Stimulated activated CD4-positive, alpha-beta T cell treated with anti-CD3 and anti-CD28 coated beads, Interleukin-4, amount 100 ng/mL, for 48 hours (primary cell): ENCODE measurements around the gene CFAP45.

Experiments used
- DNase-seq, 2 donors: peaks; one replicate each; pipeline ENCODE4 v3.0.0-alpha.2; 2020; ENCODE audit warnings: low read depth in 2 of 2

Gene CFAP45

DNA sequence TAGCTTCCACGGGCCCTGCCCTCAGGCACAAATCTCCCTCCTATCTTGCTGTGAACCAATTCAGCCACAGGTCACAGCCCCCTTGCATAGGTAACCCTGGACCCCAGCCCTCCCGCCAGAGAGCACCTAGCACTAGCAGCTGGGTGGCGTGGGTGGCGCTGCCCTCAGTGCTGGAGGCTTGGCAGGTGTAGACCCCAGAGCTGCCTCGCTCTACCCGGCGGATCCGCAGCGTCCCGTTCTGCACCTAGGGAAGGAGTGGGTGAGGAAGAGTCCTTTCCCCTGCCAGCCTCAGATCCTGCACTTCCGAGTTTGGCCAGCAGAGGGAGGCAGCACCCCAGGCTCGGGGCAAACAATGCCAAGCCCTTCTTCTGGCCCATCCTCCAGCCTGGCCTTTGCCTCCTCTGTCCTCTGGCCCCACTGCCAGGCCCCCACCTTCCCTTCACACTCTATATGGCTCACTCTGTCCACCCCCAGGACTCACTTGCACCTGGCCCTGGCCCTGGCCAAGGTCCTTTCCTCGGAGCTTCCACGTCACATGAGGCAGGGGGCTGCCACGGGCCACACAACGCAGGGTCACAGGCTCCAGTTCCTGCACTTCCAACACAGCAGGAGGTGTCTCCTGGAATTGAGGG lies 36.4 kb upstream of the CFAP45 start:
- DNase-seq: peak; percentile 73 to 87

DNA sequence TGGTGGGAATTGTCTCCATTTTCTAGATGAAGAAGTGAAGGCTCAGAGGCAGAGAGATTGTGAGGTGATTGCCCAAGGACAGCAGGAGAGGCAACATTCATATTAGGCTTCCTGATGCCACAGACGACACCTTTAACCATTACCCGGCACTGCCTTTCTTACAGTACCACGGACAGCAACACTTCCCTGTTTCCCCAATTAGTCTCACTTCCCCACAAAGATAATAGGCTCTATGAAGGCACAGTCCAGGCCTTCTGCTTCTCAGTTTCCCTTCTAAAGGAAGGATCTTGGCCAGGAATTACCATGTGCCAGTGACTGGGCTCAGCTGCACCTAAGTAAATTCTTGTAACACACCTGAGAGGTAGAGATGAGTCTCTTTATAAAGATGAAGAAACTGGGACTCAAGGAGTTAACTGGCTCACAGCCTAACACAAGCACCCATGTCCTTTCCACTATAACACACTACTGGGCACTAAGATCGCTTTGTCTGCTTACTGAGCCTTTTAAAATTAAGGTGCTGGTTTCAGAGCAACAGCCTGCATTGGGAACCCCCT lies 35.8 kb upstream of the CFAP45 start:
- DNase-seq: no peak

DNA sequence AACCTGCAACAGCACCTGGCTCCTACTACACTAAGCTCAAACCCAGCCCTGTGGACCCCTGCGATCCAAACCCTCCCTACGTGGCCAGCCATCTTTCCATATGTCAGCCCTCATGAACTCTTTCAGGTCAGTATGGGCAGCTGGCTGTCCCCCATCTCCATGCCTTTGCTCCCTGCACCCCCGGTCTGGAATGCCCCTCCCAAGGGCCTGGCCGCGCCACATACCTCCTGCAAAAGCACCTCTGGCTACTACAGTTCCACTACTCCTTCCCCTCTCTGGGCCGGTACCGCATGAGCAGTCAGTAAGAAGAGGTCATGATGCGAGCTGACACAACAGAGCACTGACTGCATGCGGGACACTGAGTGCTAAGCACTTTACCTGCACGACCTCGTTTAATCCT lies 35.3 kb upstream of the CFAP45 start:
- DNase-seq: no peak

DNA sequence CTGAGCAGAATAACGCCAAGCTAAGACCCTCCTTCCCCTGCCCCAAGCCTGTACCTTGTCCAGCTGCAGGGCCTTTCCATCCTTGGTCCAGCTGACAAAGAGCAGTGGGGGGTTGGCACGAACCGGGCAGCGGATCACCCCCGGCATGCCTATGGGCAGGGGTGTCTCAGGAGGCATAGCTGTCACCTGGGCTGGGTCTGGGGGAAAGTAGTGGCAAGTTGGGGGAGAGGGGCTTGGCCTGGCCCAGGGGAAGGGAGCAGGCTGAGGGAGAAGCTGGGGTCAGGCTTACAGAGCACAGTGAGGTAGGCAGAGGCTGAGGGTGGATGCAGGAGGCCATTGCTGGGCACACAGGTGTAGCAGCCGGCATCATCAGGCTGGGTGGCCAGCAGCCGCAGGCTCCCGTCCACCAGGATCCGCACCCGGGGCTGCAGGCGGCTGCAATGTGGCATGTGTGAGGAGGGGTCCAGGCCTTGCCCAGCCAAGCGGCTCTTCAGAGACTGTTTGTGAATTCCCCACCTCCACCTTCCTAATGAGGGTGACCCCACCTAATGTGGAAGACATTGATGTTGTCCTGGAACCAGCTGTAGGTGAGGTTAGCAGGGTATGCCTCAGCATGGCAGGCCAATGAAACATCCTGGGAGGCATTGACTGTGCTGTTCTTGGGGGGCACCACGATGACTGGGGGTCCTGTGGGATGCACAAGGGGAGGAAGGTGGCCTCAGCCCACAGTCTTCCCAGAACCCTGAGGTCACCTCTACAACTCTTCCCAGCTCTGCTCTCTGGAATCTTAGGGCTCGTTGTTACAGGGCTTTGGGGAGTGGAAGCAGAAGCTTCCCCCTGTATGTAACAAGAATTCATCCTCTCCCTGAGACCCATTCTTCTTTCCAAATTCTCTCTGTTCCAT lies 34.4 kb upstream of the CFAP45 start:
- DNase-seq: no peak

GRCh38 chr1:159933347-159933746 lies 33.4 kb upstream of the CFAP45 start:
- no peak for DNase-seq

GRCh38 chr1:159932296-159933285 lies 32.6 kb upstream of the CFAP45 start:
- DNase-seq: no peak

DNA sequence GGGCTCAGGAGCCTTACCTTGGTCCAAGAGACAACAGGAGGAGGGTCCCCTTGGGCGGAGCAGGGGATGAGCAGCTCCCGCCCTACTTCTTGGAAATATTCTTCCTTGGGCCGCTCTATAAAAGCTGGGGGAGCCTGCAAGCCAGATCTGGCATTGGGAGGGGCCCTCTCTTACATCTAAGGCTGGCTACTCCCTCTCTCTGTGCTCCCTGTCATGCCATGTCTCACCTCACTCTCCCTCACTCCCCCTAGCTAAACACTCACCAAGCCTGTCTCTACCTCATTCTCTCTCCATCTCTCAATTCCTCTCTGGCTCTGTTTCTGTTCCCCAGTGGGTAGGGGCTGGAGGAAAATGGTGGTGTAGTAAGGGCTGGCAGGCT lies 31.8 kb upstream of the CFAP45 start:
- DNase-seq: no peak

DNA sequence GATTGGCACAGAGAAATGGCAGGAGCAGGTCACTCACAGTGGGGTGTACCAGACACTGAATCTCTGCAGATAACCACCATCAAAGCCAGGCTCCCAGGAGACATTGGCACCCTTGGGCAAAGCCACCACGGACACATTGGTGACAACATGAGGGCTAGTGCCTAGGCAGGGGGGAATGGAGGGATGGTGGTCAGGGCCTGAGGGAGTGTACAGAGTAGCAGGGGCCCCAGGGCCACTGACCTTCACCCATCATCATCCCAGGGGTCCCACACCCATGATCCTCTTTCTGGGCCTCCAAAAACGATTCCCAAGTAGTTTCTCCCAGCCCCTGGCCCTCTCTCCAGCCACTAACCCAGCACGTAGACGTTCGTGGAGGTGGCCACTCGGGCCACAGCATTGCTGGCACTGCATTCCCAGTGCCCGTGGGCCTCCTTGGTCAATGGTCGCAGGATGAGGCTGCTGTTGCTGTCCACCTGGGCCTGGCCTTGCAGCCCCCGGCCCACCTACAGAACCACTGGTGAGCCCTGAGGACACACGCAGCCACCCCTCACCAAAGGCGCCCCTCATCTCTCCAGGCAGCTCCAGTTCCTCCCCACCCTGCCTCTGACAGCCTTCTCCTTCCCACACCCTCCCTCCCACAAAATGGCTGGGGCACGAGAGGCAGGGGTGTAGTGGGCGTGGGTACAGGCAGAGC lies 31.3 kb upstream of the CFAP45 start:
- no peak for DNase-seq

- DNase-seq: no peak
Measured at GRCh38 chr1:159930634-159931033, 30.7 kb upstream of the CFAP45 start.

GRCh38 chr1:159930216-159930615 lies 30.3 kb upstream of the CFAP45 start:
- no peak for DNase-seq

GRCh38 chr1:159929155-159930051 lies 29.4 kb upstream of the CFAP45 start:
- no peak for DNase-seq

- no peak for DNase-seq
Measured at GRCh38 chr1:159928491-159929050, 28.6 kb upstream of the CFAP45 start.

- DNase-seq: no peak
Measured at GRCh38 chr1:159927849-159928431, 28.0 kb upstream of the CFAP45 start.

DNA sequence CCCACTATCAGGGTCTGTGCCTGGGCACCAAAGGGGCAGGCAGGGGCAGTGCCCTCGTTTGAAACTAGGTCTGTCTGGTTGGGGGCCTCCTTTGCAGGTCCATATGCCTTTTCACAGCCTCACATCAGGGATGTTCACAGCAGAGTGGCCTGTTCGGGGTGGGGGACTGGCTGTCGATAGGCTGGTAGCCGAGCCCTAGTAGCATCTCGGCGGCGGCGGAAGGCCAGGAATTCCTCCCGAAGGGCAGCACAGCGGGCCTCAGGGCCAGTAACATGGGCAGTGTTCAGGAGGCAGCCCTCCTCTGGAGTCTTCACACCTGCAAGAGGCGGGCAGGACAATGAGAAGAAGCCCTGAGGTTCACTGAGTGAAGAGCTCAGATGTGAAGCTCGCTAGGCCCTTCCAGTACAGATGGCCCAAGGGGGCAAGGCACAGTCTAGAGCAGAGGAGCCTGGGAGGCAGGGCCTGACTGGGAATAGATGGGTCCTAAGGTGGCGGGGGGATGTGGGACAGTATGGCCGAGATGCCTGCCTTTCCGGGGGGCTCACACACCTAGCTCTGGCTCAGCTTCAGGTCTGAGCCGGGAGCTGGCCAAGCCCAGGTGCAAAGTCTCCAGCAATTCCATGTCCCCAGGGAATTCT lies 27.4 kb upstream of the CFAP45 start:
- no peak for DNase-seq

- peak in 1 of 2 donors; percentile 35 for DNase-seq
Measured at GRCh38 chr1:159925719-159926078, 25.7 kb upstream of the CFAP45 start.

DNA sequence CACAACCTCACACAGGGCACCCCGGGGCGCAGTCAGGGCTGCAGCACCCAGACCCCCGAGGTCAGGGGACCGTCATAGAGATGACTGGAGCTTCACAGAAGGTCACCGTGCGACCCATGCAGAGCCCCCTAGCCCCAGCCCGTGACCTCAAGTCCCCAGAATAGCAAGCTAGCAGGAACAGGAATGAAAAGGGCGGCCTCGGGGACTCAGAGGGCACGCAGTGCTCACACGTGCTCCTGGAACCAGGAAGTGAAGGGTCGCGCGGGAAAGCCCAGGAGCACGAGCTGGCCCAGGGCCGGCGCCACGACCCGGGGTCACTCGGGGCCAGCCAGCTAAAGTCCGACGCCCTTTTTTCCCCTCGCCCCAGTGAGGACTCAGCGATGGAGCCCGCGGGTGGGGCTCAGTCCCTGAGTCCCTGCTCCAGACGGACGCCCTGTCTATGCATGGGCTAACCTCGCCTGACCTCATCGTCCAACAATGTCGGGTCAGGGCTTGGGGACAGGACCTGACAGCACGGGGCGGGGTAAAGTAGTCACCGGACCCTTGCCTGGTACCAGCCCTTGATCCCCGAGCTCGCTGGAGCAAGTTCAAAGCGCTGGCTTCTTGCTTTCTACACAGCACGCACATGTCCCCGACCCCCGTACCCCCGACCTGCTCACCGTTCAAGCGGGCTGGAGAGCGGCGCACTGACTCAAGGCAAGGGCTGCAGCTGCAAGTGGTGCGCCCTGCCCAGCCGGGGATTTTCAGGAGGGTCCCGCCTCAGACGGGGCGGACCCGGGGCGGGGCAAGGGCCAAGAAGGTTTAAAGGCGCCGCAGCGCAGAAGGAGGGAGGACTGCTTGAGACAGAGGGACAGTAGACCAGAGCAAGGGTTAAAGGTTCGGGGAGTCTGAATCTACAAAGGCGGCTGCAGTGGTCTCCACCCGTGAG lies 25.1 kb upstream of the CFAP45 start, which contains the start of gene TAGLN2:
TSS of gene TAGLN2 (minus strand) at position 717 of the 928 bp plus-strand sequence. CDS start 4,998 bp downstream, outside the sequence.
- DNase-seq: peak; percentile 83 to 87

DNA sequence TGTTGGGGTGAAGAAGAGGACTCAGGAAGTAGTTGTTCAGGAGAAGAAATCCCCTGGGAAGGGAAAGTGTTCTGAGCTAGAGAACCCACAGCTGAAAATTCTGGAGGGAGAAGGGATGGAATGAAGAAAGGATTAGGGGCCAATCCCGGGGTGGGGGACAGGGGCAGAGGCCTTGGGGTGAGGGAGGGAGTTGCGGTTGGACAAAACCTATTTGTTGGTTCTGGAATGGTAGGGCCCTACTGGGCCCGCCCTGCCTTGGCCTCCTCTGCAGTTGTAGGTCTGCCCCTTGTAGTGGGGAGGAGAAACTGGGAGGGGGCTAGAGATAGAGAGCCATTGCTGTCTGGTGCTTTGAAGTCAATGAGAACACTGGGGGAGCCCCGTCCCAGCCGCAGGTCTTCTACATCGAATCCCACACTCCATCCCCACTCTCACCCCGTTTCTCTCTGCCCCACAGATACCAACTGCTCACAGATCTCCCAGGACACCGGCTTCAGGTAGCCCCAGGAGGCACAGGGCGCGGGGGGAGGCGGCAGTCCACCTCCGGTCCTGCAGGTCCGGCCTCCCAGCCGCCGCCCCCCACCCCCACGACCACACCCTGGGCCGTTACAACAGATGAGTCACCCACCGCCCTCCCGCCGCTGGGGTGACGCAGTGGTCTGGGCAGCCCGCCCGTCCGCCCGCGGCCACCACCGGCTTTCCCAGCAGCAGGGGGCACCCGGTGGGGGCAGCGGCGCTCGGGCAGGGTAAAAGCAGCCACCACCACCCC lies 24.2 kb upstream of the CFAP45 start:
- peak; percentile 37 to 66 for DNase-seq
